EH (cell line): ENCODE measurements around the gene ELAVL1.
"Not testable (repeated sequence)": the region's sequence is repeated elsewhere in the genome, so short reads cannot be mapped to it uniquely, and the experiment has no call there.

Experiments used
- DNase-seq: peaks from one replicate; pipeline ENCODE4 v3.0.0-alpha.2; 2015; ENCODE audit warnings: low read depth

The ELAVL1 gene

DNA sequence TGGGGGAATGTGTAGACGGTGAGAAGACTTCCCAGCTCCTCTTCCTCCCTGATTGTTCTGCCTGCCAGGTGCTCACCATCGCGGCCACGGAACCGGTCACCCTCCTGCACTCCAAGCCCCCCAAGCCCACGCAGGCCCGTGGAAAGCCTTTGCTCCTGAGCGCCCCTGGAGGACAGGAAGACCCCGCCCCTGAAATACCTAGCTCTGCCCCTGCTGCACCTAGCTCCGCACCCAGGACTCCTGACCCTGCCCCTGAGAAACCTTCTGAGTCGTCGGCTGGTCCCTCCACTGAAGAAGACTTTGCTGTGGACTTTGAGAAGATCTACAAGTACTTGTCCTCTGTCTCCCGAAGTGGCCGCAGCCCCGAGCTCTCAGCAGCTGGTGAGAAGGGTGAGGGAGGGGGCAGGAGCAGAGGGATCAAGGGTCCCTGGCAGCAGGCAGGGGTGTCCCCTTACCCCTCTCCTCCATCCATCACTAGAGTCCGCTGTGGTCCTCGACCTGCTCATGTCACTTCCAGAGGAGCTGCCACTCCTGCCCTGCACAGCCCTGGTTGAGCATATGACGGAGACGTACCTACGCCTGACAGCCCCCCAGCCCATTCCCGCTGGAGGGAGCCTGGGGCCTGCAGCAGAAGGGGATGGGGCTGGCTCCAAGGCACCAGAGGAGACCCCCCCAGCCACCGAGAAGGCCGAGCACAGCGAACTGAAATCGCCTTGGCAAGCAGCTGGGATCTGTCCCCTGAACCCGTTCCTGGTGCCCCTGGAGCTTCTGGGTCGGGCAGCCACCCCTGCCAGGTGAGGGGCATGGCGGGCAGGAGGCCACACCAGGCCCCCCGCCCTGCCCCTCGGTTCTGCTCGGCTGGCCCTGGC lies 83.2 kb downstream of the ELAVL1 start:
- no peak for DNase-seq

DNA sequence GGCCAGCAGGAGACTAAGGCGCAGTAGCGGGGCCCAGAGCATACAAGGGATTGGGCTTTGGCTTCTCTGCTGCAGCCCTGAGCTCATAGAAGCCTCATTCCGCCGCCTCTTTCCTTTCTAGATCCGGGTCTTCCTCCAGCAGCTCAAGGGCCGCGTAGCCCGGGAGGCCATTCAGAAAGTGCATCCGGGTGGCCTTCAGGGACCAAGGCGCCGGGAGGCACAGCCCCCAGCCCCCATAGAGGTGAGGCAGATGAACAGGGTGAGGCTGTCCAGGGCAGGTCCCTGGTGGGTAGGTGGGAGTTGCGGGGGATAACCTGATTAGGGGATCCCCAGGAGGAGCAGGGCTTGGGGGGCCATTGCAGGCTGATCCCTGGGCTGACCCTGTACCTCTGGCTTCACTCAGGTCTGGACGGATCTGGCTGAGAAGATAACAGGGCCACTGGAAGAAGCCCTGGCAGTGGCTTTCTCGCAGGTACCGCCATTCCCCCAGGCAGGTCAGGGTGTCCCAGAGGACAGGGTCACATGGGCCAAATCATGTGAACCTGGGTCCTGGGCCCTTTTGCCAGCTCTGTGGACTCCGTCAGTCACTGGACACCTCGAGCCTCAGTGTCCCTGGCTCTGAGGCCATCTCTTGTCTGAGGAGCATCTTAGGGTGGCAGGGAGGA lies 84.0 kb downstream of the ELAVL1 start:
- no peak for DNase-seq

DNA sequence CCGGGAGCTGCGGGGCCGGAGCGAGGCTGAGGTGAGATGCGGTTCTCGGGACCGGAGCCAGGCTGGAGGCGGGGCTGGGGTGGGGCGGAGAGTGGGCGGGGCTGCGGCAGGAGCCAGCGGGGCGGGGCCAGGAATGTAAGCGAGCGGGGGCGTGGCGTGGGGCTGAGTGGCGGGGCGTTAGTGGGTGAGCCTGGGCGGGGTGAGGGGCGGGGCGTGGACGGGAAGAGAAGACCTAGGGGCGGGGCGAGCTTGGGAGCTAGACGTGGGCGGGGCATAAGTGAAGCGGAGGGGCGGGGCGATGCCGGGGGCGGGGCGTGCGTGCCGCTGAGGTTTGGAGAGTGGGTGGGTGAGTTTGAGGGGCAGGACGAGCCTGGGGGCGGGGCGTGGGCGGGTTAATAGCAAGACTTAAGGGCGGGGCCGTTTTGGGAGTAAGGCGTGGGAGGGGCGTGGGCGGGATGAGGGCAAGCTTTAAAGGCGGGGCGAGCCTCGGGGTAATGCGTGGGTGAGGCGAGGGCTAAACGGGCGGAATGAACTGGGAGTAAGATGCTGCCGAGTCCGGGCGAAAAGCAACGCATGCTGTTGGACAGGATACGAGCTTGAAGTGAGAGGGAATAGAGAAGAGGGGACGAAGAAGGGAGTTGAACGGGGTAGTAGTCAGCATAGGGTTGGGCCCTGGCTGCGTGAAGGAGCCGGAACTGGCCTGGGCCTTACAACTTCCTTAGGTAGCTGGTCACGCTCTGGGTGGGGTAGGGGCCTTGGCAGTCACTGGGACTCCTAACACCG lies 84.7 kb downstream of the ELAVL1 start:
- DNase-seq = peak; percentile 97

DNA sequence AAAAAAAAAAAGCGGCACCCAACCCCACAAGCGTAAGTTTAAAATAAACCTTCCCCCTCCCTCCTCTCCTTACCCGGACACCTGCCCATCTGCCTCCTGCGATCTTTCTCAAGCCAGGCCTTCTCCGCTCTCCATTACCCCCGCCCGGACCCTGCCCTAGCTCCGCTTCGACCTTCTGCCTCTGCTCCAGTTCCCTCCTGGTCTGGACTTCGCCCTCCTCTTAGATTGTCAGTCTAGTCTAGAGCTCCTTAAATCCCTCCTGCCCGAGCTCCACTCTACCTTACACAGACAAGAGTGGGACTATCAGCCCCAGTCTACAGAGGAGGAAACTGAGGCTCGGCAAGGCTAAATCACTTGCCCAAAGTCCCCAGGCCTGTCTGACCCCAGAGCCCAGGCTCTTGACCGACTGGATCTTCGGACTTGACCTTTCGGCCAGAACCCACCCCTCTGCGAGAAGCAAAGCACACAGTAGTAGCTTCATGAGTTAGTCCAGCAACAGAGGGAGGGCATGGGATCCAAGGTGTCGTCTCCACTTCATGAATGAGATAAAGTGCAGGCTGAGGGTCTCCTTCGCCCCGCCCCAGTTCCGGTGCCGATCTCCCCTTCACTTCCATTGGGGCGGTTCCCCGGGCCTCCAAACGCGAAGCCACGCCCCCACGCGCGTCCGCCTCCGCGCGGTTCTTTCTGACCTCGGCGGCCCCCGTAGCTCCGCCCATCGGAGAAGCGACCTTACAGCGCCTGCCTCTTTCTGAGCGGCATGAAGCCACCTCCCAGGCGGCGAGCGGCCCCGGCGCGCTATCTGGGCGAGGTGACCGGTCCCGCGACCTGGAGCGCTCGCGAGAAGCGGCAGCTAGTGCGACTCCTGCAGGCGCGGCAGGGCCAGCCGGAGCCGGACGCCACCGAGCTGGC lies 85.6 kb downstream of the ELAVL1 start, which contains the start of gene SNAPC2:
Gene SNAPC2 (plus strand): TSS at position 729 of the 909 bp plus-strand sequence. CDS start 29 bp downstream, at position 758.
- DNase-seq = peak; percentile 94

DNA sequence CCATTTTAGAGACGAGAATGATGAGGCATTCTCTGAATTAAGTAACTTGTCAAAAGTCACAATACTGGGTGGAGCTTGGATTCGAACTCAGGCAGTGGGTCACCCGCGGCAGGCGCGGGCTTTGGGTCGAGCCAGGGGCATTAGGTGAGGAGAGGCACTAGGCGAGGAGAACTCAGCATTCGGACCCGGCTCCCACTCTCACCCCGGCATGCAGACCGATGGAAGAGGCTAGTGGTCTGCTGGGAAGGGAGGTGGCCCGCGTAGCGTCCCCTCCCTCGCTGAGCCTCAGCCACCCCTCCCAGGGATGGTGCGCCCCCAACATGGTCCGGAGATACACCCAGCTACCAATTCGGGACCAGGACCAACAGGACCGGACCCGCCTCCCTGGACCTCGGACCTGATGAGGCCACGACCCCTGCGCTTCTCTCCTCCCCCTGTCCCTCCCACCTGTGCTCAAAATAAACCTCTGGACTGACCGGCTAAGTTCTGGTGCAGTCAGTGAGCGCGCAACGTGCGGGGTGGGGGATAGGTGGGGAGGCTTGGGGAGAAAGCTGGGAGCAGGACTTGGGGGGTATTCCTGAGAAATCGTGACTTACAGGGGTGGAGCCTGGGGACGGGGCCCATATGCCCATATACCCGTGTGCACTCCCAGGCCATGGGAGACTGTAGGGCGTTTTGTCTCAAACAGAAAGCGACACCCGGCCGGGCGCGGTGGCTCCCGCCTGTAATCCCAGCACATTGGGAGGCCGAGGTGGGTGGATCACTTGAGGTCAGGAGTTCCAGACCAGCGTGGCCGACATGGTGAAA lies 86.6 kb downstream of the ELAVL1 start:
- DNase-seq = no peak

DNA sequence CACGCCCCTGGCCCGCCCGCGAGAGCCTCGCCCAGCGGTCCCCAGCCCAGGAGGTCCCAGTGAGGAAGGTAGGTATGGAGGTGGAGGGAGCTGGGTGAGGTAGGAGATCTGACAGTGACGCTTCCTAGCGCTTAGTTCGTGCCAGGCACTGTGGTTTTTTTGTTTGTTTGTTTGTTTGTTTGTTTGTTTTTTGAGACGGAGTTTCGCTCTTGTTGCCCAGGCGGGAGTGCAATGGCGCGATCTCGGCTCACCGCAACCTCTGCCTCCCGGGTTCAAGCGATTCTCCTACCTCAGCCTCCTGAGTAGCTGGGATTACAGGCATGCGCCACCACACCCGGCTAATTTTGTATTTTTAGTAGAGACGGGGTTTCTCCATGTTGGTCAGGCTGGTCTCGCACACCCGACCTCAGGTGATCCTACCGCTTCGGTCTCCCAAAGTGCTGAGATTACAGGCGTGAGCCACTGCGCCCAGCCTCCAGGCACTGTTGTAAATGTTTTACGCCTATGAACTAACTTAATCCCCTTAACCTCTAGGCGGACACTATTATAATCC lies 87.3 kb downstream of the ELAVL1 start:
- DNase-seq = not testable (repeated sequence)

DNA sequence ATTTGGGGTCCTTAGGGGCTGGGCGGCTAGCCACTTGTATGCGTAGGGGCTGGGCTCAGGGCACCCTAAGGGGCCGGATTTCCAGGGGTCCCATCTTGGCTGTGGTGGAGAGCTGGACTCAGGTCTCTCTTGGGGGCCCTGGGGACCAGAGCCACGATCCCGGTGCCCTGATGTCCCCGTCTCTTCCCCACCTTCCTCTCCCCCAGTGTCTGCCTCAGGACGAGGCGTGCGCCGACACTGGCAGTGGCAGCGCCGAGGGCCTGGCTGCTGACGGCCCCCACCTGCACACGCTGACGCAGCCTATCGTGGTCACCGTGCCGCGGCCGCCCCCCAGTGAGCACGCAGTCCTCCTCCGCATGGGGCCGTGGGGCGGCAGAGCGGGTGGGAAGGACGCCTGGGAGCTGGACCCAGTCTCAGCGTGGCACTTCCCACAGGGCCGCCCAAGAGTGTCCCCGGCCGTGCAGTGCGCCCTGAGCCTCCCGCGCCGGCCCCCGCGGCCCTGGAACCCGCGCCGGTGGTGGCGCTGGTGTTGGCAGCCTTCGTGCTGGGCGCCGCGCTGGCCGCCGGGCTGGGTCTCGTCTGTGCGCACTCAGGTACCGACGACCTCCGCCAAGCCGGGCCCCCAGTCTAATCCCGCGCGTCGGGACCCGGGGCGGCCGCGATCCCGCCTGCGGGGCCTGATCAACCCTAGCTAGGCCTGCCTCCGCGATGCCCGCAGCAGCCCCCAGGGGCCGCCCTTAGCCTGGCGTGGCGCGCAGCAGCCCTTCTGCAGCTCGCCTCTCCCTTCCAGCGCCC lies 88.0 kb downstream of the ELAVL1 start:
- DNase-seq = peak; percentile 61

DNA sequence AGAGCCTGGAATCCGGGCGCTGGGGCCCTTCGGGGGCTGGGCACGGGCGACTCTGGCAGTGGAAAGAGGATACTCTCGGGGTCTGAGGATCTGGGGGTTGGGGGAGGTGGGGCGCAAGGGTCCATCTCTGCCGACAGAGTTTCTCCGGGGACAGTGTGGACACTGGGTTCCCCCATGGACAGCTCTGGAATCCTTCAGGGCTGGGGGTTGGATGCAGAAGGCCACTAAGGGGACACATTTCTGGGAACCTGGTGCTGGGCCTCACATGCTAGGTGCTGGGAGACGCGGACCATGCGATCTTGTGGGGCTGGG lies 88.5 kb downstream of the ELAVL1 start:
- no peak for DNase-seq

DNA sequence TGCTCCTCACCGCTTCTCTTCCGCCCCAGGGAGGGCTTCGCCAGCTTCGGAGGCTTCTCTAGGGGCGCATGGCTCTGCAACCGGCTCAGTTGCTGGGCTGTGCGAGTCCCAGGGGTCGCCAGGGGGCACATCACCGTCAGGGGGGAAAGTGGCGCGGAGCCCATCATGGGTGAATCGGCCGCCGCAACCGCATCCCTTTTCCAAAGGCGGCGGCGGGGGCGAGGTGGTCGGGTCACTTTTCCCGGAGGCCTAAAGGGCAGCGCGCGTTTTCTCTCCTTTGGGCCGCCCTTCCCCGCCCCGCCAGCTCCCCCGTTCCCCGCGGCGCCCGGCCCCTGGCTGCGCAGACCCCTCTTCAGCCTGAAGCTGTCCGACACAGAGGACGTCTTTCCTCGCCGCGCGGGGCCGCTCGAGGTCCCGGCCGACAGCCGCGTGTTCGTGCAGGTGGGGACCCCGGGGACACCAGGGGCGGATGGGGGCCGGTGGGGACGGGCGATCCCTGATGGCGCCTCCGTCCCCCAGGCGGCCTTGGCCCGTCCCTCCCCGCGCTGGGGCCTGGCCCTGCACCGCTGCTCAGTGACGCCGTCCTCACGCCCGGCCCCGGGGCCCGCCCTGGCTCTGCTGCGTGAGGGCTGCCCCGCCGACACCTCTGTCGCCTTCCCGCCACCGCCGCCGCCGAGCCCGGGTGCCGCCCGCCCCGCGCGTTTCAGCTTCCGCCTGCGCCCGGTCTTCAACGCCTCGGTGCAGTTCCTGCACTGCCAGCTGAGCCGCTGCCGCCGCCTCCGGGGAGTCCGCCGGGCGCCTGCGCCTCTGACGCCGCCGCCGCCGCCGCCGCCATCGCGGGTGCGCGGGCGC lies 89.1 kb downstream of the ELAVL1 start:
- DNase-seq = peak; percentile 45

DNA sequence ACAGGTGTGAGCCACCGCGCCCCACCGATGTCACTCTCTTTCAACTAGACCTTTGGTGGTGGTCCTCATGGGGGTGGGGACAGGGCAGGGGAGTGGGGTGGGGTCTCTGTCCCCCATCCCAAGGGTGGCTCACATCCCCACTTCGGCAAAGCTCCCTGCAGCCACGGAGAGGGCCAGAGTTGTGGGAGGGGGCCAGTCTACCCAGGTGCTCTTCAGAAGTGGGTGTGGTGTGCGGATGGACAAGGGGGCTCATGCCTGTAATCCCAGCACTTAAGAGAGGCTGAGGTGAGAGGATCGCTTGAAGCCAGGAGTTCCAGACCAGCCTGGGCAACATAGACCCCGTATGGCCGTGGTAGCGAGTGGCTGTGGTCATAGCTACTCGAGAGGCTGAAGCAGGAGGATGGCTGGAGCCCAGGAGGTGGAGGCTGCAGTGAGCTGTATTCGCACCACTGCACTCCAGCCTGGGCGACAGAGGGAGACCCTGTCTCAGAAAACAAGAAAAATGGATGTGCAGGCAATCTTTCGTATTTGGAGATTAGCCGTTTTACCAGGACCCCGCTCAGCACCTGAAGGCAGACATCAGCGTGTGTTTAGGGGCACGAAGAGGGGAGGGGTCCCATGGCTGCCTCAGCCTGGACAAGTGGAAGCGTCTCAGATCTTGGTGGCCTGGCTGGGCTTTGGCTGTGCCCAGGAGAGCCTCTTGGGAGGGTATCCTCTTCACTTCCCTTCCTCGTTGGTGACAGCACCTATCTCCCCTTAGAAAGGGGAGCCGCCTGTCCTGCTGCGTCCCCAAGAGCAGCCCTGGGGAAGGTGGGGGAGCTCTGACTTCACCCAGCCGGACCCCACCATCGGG lies 90.0 kb downstream of the ELAVL1 start:
- no peak for DNase-seq

DNA sequence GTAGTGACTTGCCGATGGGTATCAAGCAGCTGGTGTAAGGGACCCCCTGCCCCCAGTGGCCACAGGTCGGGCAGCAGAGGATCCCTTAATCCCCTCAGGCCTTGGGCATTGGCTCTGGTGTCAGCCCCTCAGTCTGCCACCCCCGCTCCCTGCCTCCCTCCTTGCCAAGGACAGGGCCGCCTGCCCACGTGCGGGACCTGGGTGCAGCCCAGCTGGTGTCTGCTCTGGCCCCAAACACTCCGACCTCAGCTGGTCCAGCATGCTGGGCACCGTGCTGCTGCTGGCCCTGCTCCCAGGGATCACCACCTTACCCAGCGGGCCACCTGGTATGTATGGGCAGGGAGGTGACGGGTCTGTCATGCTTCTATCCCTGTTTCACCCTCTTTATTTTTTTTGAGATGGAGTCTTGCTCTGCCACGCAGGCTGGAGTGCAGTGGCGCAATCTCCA lies 90.8 kb downstream of the ELAVL1 start, which contains the start of gene TGFBR3L:
Gene TGFBR3L (plus strand): TSS at position 233 of the 448 bp plus-strand sequence.
- DNase-seq = no peak

DNA sequence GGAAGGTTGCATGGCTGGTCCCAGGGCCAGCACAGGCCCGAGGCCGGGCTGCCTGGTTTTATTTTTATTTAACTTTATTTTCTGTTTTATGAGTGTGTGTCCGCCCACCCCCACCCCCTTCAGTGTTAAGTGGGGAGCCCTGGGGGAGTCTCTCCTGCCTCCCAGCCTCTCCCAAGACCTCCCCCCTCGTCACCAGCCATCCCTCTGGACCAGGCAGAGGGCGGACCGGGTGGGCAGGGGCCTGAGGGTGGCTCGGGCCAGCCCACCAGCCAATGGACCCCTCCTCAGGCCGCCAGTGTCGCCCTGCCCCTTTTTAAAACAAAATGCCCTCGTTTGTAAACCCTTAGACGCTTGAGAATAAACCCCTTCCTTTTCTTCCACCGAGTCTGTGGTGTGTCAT lies 91.3 kb downstream of the ELAVL1 start:
- DNase-seq = no peak

DNA sequence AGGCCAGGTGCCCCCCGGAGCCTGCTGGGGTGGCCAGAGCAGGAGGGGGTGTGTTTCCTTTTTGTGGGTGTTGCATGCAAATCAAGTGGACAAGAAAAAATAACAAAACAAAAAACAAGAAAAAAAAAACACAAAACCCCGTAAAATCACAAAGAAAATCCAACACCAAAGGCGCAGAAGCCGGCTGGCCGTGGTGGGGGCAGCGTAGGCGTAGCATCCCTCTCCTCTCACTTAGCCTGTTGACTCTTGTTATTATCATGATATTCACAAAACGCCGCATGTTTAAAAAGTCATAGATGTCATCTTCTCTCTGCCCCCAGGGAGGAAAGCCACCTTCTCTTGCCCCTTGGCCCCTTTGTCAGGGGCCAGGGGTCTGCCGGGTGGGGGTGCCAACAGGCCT lies 91.8 kb downstream of the ELAVL1 start:
- no peak for DNase-seq

DNA sequence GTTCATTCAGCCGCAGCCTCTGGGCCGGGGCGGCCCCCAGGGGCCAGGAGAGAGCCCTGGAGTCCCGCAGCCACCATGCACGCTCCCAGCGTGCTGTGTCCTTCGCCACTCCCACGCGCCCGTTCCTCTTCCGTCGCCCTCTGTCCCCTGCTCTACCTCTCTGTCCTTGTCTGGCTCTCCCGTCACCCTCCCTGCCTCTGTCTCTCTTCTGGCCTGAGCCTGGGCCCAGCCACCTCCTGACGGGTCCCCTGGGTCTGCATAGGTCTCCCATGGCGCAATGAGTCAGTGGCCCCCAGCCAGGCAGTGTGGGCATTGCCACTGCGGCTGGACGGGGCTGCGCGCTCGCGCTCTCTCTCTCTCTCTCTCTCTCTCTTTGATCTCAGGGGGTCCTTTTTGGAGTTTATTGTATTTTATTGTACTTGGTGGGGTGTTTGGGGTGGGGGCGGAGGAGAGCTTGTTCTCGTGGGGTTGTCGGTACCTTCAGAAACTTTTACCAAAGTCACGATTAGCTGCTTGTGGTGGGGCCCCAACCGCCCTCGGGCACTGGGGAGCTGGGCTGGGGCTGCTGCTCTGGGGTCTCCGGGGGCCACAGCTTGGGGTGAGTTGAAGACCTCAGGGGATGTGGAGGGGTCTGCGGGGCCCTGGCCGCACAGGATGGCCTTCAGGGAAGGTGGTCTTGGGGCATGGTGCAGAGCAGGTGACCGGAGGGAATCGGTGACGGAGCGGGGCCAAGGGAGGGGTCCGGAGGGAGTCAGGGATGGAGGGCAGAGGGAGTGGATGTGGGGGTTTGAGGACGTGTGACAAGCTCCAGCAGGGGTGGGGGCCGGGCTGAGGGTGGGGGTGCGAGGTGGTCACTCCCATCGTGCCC lies 92.5 kb downstream of the ELAVL1 start:
- DNase-seq = no peak

DNA sequence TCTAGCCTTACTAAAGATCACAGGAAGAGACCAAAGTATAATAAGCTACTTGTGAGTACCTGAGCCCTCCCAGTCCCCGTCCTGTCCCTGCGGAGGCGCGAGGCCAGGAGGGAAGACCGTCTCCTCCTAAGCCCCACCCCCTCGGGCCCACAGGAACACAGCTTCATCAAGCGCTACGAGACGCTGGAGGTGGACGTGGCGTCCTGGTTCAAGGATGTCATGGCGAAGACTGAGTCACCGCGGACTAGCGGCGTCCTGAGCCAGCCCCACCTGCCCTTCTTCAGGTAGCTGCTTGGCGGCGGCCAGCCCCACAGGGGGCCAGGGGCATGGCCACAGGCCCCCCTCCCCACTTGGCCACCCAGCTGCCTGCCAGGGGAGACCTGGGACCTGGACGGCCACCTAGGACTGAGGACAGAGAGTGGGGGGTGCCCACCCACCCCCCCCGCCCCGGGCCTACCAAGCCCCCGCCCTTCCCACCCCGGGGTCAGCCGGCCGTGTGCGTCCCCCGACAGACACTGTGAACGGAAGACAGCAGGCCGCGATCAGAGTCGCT lies 93.2 kb downstream of the ELAVL1 start:
- no peak for DNase-seq

DNA sequence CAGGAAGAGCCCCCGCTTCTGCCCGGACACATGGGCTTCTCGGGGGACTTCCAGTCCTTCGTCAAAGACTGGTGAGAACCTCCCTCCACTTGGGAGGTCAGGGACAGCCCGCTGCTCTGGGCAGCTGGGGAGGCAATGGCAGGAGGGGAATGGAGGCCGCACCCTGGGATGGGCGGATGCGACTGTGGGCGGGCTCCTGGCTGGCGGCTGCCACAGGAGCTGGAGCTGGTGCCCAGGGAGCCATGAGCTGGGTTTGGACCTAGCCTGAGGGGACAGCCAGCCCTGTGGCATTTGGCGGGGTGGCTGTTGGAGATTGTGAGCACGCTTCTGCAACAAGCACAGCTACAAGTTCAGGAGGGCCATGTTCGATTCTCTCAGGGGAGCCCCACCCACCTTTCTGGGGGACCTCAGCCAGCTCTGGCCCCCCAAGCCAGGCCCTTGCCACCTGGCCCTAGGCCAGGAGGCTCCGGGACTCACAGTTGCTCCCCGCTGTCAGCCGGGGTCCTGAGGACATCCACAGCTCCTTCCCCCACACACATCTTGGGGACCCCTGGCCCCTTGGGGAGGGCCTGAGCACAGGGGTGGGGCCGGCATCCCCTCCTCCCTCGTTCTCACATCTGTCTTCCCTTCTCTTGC lies 93.8 kb downstream of the ELAVL1 start:
- DNase-seq = no peak
